Hematopoietic multipotent progenitor cell treated with erythropoietin and hydrocortisone succinate and interleukin-3 and kit ligand, for 8 days (in vitro differentiated cells): ENCODE results near the gene FBXO27.
"Not testable (repeated sequence)": the region's sequence is repeated elsewhere in the genome, so short reads cannot be mapped to it uniquely, and the experiment has no call there.

Experiments
- DNase-seq: peaks from one replicate; pipeline ENCODE4 v3.0.0-alpha.2; 2015

The FBXO27 gene

DNA sequence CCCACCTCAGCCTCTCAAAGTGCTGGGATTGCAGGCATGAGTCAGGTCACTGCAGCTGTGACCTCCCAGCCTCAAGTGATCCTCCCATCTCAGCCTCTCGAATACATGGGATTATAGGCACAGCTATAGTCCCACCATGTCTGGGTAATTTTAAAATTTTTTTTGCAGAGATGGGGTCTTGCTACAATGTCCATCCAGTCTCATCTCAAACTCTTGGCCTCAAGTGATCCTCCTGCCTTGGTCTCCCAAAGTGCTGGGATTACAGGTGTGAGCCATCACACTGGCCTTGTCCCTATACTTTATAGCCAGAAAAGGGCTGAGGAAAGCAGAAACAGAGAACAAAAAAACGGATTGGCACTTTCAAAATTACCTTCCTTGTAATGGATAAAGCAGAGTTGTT lies 4.8 kb upstream of the FBXO27 start:
- no peak for DNase-seq

DNA sequence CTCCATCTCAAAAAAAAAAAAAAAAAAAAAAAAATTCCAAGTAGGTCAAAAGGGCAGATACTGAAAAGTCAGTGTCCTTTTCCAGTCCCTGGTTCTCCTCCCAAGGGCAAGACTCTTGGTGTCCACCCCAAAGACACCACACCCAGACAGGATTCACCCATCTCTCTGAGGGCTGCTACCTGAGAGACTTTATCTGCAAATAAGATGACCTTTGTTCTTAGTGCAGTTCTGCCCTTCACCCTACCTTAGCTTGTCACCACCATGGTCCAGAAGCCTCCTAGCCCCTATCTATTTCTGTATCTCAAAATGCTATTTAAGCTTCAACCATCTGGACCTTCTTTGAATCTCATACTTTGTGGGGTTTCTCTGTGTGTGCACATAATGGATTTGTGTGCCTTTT lies 4.2 kb upstream of the FBXO27 start:
- DNase-seq: no peak

DNA sequence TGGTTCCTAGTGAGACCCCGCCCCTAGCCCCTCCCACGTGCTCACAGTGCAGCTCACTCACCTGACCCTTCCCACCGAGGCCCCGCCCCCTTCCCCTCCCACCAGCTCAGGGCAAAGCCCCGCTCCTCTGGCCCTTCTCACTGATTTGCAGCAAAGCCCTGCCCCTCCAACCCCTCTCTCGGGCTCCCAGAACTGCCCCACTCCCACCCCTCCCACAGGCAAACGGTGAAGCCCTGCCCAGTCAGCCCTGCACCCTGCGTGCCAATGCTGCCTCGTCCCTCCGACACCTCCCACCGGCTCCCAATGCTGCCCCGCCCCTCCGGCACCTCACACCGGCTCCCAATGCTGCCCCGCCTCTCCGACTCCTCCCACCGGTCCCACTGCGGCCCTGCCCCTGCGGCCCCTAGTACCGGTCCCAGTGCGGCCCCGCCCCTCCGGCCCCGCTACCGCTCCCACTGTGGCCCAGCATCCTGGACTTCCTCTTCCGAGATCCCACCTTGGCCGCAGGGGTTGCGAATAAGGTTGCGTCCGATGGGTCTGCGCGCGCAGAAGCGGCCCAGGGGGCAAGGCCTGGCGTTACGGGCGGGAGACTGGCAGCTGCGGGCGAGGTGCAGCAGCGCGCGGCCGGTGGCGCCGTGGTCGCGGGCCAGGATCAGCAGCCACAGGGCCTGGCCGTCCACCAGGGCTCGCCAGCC lies 834 bp downstream of the FBXO27 start:
- DNase-seq: peak; percentile 80

DNA sequence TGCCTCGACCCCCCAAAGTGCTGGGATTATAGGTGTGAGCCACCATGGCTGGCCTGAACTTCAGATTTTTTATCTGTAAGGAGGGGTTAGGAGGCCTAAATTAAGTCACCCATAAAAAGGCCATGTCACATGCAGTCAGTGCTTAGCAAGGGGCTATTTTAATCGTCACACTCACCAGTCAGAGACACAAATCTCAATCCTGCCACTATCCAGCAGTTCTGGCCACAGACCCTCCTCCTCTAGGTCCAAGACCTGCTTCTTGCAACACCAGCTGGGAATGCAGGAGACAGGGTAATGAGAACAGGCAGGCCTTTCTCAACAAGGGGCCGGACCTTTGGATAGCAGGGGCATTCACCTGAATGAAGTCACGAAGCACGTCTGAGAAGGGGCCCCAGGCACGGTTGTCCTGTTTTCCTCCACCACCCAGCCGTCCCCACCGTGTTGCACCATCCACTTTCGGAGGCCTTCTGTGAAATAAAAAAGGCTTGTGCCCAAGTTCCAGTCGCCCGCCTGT lies 1.4 kb downstream of the FBXO27 start:
- DNase-seq: no peak

DNA sequence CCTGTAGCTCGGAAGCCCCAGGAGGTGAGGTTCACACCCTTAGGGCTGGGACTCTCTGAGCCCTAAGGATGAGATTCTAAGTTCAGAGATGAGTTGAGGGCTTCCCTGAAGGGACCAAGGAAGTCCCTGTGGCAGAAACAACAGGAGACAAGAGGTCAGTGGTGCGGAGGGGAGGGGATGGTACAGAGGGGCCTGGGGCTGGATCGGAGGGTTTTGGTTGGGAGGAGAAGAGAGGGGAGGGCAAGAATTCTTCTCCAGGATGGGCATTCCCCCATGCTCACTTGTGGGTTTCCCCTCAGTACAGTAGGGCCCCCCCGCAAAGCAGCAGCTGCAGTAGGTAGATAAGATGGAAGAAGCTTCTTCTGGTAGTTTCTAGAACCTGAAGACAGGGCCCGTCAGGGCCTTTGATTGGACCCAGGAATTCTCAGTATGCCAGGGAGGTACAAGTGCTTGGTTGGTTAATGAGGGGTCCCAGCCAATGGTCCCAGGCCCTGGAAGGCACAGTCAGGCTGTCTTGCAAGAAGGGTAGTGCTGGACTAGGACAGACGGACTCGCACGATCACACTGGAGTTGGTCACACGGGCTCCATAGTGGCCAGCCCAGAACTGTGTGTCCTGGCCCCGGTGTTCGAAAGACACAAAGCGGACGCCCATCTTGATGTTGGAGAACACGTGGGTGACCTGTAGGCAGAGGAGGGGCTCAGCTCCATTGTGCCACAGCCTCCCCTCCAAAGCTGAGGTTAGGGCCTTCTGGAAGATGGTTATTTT lies 7.3 kb downstream of the FBXO27 start:
- no peak for DNase-seq

DNA sequence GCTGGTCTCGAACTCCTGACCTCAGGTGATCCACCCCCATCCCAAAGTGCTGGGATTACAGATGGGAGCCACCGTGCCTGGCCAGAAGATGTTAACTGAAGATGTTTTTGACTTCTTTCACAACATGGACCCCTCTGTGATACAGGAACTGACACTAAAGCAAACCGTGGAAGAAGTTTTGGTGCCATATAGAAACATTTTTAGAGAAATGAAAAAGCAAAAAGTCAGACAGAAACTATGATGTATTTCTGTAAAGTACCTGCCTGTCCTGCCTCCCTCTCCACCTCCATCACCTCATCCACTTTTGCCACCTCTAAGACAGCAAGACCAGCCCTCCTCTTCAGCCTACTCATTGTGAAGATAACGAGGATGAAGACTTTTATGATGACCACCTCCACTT lies 11.3 kb downstream of the FBXO27 start:
- no peak for DNase-seq

DNA sequence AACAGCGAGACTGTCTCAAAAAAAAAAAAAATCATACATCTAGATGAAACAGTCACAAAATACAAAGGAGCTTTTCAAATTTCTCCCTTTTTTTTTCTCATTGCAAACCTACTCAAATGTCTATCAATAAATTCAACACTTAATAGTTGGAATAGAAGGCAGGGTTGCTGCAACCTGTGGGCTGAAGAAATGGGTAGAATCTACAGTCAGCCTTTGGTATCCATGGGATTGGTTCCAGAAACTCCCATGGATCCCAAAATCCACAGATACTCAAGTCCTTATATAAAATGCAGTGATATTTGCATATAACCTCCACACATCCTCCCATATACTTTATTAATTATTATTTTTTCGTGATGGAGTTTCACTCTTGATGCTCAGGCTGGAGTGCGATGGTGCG lies 14.7 kb downstream of the FBXO27 start:
- no peak for DNase-seq

DNA sequence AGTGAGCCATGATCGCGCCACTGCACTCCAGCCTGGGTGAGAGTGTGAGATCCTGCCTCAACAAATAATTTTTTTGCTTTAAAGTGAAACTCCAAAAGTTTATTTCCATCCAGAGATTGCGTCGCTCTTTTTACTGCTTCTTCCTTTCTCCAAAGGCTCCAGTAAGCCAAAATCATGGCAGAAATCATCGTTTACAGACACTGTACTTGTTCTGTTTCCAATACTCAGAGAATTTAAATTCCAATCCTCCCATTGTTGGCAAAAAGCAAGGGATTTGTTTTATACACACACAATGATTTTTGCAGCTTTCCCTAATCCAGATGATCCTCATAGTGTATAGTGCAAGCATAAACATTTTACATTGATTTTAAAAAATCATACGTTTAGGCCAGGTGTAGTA lies 15.3 kb downstream of the FBXO27 start:
- DNase-seq: no peak

DNA sequence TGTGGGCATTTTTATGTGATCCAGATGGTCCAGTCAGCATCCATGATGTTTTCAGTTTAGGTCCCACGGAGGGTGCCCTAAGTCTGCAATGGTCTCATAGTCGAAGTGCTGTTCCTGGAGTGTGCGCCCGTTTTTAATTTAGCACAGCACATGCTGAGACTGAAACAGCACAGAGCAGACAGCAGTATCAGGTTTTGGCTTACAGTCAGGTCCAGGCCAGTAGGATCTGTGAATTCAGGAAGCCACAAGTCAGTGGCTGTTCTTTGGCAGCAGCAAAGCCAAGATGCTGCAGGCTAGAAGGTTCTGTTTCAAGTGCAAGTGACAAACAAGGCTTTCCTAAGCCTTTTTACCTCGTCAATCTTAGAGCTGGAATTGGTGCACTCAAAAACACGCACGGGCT lies 18.3 kb downstream of the FBXO27 start:
- no peak for DNase-seq

DNA sequence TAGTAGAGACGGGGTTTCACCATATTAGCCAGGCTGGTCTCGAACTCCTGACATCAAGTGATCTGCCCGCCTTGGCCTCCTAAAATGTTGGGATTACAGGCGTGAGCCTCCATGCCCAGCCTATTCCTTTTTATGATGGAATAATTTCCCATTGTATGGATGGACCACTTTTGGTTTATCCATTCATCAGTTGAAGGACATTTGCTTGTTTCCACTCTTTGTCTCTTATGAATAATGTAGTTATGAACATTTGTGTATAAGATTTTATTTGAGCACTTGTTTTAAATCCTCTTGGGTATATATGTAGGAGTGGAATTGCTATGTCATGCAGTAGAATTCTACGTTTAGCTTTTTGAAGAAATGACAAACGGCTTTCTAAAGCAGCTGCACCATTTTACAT lies 23.3 kb downstream of the FBXO27 start:
- no peak for DNase-seq

DNA sequence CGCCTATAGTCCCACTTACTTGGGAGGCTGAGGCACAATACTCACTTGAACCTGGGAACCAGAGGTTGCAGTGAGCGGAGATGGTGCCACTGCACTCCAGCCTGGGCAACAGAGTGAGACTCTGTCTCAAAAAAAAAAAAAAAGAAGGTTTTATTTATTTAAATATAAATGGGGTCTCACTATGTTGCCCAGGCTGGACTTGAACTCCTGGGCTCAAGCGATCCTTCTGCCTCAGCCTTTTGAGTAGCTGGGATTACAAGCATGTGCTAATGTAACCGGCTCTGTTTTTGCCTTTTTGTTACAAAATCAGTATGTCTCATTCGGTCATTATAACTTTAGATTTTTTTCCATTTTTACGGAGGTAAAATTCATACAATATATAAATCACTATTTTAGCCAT lies 24.2 kb downstream of the FBXO27 start:
- no peak for DNase-seq

DNA sequence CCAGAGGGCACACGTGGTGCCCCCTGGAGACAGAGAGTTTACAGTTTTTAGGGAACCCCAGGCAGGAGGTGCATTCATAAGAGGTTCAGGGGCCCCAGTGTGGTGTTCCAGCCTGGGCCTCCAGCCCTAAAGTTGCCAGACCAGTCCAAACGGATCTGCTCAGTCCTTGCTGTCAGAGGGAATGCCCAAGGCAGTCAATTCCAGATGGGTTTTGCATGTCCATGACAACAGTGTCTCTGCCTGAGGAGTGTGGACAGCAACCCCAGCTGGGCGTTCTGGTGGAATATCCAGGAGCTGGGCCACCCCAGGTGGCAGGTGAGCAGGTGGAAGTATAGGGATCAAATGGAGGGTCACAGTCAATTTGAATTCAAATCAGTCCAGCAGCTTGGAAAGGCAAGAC lies 25.3 kb downstream of the FBXO27 start:
- DNase-seq: no peak

DNA sequence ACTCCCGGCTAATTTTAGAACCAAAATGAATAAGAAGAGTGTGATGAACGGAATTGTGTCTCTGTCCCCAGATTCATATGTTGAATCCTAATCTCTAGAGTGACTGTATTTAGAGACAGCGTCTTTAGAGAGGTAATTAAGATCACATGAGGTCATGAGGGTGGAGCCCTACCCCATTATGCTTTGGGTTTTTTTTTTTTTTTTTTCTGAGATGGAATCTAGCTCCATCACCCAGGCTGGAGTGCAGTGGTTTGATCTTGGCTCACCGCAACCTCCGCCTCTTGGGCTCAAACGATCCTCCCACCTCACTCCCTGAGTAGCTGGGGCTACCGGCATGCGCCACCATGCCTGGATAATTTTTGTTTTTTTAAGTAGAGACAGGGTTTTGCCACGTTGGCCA lies 27.9 kb downstream of the FBXO27 start:
- DNase-seq: no peak

DNA sequence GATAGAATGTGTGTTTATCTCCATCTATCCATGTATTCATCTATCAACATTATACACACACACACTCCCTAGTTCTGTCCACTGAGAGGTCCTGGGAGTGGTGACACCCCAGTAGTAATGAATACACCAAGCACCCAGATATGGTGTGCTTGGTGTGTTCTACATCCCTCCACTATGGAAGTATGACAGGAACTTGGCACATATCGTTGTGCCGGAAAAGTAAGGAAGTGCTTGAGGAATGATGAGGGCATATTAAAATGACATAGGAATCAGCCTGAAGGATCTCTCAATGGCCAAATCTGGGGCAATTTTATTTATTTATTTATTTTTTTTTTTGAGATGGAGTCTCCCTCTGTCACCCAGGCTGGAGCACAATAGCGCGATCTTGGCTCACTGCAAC lies 28.6 kb downstream of the FBXO27 start:
- DNase-seq: no peak

DNA sequence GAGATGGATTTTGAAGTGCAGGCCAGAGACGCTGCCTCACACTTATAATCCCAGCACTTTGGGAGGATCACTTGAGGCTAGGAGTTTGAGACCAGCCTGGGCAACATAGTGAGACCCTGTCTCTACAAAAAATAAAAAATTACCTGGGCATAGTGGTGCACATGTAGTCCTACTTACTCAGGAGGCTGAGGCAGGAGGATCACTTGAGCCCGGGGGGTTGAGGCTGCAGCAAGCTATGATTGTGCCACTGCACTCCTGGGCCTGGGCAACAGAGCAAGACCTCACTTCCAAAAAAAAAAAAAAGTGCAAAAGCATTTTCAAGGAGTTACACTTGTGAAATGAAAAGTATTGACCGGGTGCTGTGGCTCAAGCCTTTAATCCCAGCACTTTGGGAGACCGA lies 29.2 kb downstream of the FBXO27 start:
- DNase-seq: no peak

DNA sequence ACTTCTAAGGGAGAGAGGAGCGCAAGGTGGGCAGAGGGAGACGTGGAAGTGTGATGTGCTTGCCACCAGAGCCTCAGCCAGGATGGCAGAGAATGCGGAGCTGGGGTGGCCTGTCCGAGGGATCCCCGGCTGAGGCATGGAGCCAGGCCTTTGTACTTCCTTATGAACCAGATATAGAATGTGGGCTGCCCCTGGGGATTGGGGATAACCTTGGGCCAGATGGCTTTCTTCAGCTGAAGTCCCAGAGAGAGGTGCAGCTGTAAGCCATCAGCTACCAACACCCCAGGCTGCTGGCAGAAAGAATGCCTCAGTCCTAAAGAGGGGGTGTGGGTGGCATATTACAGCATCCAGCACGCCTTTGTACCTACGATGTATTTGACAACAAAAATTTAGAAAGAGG lies 31.3 kb downstream of the FBXO27 start:
- DNase-seq: no peak

DNA sequence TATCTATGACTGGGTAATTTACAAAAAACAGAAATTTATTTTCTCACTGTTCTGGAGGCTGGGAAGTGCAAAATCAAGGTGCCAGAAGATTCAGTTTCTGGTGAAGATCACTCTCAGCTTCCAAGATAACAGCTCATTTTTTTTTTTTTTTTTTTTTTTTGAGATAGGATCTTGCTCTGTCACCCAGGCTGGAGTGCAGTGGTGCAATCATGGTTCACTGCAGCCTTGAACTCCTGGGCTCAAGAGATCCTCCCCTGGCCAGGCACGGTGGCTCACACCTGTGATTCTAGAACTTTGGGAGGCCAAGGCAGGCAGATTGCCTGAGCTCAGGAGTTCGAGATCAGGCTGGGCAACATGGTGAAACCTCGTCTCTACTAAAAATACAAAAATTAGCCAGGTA lies 34.8 kb downstream of the FBXO27 start:
- DNase-seq: not testable (repeated sequence)

DNA sequence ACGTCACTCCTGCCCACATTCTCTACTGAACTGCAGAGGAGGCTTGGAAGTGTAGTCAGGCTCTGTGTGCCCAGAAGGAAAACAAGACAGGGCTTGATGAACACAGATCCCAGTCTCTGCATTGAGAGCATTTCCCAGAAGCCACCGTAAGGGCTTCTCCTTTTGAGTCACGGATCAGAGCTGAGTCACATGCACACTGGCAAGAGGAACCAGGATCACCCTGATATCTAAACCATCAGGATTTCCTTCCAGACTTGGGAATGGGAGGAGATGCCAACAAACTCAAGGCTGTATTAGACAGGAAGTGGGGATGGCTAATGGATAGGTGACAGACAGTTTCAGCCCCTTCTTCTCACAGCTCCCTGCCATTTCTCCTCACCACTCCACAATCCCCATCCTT lies 39.1 kb downstream of the FBXO27 start:
- no peak for DNase-seq

DNA sequence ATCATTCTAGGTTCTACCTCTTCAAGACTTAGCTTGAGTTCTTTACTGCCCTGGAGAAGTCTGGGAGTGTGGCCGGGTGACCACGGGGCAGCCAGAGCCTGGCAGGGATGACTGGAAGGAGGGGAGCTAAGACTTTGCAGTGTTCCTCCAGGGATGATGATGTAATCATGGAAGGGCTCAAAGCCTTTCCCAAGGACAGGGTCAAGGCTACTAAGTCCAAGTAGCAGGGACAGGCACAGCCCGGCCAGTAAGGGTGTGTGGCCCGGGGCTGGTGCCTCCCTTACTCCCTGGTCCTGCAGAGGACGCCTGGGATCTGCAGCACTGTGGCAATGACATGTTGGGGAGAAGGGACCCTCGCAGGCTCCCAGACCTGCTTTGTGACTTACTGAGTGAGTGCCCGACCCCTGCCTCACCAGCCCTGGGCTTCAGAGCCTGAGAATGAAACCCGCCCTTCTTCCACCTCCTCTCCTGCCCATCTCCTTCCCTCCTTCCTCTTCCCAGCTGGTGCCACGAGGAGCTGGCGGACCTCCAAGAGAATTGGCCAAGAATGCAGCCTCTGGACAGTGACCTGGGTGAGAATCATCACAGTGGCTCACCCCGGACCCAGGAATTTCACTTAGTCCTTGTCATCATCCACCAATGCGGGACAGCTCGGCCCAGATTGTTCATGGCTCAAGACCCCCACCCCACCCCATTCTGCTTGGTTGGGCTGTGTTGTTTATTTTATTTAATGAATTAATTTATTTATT lies 41.2 kb downstream of the FBXO27 start:
- DNase-seq: no peak

DNA sequence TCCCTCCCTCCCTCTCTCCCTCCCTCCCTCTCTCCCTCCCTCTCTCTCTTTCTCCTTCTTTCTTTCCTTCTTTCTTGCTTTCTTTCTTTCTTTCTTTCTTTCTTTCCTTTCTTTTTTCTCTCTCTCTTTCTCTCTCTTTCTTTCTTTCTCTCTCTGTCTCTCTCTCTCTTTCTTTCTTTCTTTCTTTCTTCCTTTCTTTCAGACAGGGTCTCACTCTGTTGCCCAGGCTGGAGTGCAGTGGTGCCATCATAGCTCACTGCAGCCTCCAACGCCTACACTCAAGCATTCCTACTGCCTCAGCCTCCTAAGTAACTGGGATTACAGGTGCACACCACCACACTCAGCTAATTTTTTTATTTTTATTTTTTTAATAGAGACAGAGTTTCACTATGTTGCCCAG lies 42.7 kb downstream of the FBXO27 start:
- not testable (repeated sequence) for DNase-seq

DNA sequence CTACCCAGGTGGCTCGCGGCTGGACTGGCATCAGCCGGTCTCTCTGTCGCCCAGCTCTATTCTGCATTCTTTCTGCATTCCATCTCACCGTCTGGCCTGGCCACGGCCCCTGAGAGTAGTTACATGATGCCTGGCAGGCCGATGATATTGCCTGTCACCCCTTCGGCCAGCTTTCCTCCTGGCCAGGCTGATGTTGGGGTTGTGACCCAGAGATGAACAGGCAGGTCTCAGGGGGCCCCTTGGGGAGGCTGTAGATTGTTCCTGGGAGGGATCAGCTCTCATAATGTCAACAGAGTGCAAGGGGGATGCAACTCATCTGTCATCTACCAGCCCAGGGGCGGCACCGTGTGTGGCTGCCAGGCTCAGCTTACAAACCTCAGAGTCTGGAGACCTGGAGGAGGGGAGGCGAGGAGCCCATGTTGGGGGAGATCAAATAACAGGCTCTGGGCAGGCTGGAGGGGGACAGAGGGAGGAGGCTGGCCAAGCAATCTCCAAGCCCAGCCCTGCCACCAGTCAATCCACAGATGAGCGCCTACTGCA lies 43.2 kb downstream of the FBXO27 start:
- no peak for DNase-seq

DNA sequence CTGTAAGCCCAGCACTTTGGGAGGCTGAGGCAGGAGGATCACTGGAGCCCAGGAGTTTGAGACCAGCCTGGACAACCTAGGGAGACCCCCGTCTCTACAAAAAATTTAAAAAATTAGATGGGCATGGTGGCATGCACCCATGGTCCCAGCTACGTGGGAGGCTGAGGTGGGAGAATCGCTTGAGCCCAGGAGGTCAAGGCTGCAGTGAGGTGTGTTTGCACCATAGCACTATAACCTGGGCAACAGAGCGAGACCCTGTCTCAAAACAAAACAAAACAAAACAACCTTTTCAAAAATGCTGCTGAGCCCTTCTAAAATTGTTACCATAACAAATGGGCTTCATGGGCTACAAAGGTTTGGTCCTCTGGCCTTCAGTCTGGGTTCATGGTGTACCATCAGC lies 43.7 kb downstream of the FBXO27 start:
- DNase-seq: not testable (repeated sequence)

DNA sequence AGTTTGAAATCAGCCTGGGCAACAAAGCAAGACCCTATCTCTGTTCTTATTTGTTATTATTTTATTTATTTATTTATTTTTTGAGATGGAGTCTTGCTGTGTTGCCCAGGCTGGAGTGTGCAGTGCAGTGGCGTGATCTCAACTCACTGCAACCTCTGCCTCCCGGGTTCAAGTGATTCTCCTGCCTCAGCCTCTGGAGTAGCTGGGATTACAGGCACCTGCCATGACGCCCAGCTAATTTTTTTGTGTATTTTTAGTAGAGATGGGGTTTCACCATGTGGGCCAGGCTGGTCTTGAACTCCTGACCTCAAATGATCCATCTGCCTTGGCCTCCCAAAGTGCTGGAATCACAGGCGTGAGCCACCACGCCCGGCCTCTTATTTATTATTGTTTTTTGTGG lies 44.6 kb downstream of the FBXO27 start:
- not testable (repeated sequence) for DNase-seq

DNA sequence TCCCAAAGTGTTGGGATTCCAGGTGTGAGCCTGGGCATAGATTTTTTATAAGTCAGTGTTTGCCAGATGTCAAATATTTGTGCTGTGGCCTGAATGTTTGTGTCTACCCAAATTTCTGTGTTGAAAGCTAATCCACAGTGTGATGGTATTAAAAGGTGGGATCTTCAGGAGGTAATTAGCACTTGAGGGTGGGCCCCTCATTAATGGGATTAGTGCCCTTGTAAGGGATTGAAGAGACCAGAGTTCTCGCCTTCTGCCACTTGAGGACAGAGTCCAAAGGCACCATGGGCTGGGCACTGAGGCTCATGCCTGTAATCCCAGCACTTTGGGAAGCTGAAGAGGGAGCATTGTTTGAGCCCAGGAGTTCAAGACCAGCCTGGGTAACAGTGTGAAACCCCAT lies 47.1 kb downstream of the FBXO27 start:
- no peak for DNase-seq
